Measurements from ENCODE around the gene SLC20A1.
"Not testable (repeated sequence)": the region's sequence is repeated elsewhere in the genome, so short reads cannot be mapped to it uniquely, and the experiment has no call there.

SLC20A1 gene

DNA sequence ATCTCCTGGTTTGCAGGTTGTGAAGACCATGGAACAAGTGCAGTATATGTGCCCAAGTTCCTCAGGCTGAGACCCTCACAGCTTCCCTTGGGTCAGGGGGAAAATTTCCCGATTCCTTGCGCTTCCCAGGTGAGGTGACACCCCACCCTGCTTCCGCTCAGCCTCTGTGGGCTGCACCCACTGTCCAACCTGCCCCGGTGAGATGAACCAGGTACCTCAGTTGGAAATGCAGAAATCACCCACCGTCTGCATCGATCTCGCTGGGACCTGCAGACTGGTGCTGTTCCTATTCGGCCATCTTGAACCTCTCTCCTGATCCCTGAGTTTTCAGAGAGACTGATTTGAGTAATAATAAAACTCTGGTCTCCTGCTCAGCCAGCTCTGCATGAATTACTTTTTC is 30.7 kb upstream of the SLC20A1 start:
- 0 out of 2 replicates have a peak overlapping the region, but pooled peaks have one; percentile 3 for H3K9ac ChIP-seq (ENCODE audit: low read depth, low read length)
- H3K36me3 ChIP-seq (ENCODE audit: insufficient read depth, low read length) = no peaks in the 10 kb centered on the region
- H3K4me1 ChIP-seq (ENCODE audit: insufficient read depth, low read length) = peaks cover 14% of the 10 kb centered on the region; the same call in 1 of the 2 replicates
- H3K9me3 ChIP-seq (ENCODE audit: control insufficient read depth, insufficient read depth, low read length) = no peaks in the 10 kb centered on the region

DNA sequence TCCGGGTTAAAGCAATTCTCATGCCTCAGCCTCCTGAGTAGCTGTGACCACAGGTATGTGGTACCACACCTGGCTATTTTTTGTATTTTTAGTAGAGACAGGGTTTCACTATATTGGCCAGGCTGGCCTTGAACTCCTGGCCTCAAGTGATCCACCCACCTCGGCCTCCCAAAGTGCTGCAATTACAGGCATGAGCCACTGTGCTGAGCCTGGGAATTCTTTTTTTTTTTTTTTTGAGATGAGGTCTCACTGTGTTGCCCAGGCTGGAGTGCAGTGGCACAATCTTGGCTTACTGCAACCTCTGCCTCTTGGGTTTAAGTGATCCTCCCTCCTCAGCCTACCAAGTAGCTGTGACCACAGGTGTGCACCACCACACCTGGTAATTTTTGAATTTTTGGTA is 29.9 kb upstream of the SLC20A1 start:
- H3K9ac ChIP-seq (ENCODE audit: low read depth, low read length); H3K9me3 ChIP-seq (ENCODE audit: control insufficient read depth, insufficient read depth, low read length); H3K36me3 ChIP-seq (ENCODE audit: insufficient read depth, low read length): not testable (repeated sequence)
- H3K4me1 ChIP-seq (ENCODE audit: insufficient read depth, low read length) = peaks cover 14% of the 10 kb centered on the region; the same call in 1 of the 2 replicates

DNA sequence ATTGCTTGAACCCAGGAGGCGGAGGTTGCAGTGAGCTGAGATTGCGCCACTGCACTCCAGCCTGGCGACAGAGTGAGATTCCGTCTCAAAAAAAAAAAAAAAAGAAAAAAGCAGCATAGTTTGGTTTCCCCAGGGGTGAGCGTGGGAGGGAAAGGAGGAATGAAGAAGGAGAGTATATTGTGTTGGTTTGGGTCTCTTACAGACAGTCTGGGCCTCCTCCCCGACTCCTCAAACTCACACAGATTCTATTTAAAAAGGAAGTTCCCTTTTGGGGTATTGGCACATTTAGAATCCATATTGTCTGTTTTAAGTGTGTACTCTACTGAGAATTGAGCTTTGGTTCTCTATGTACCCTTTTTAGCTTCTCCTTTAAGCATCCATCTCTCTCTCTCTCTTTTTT is 27.4 kb upstream of the SLC20A1 start:
- Histone ChIP-seq H3K4me1 (ENCODE audit: insufficient read depth, low read length) (peaks cover 14% of the 10 kb centered on the region; the same call in 1 of the 2 replicates), H3K36me3 (ENCODE audit: insufficient read depth, low read length) (no peaks in the 10 kb centered on the region), H3K9ac (ENCODE audit: low read depth, low read length) (no peak overlapping the region), H3K9me3 (ENCODE audit: control insufficient read depth, insufficient read depth, low read length) (no peaks in the 10 kb centered on the region)

DNA sequence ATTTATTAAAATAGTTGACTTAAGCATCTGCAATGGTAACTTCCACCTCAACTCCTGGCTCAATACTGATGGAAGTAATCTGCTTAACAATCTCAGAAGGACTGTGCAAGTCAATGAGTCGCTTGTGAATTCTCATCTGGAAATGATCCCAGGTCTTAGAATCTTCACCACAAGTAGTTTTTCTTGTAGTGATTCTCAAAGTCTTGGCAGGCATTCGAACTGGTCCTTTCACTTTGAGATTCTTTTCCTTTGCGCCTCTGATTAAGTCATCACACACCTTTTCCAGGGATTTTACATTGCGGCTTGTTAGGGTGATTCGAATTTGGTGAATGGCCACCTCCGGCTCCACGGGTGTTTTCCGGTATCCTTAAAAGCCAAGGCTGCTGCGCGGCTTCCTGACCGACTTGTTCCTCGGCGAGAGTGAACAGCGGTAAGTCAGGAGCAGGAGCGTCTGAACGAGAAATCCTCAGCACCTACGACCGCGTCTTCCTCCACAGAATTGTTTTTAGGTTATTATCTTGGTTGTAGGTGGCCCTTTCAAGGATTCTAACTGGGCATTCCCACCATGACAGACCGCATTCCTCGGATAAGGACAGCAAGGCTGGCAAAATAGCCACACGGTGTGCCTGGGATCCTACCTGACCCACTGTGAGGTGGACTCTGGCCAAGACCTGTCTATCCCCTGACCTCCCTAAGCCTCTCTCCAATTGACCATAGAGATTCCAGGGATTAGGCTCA is 23.8 kb upstream of the SLC20A1 start:
- H3K9me3 ChIP-seq (ENCODE audit: control insufficient read depth, insufficient read depth, low read length) = no peaks in the 10 kb centered on the region
- H3K4me1 ChIP-seq (ENCODE audit: insufficient read depth, low read length) = no peaks in the 10 kb centered on the region; the same call in 1 of the 2 replicates

DNA sequence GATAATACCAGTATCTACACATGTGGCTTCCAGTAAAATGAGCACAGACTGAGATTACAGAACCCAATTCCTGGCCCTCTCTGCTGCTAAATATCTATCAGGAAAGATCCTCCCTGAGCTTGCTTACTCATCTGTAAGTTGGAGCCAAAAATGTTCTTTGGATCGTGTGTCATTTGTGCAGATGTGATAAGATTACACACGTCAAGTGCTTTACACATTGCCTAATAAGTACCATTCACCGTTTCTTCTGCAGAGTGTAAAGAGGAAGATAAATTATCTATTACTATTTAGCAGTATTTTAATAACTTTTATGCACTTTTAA is 23.2 kb upstream of the SLC20A1 start:
- H3K36me3 ChIP-seq (ENCODE audit: insufficient read depth, low read length) = no peaks in the 10 kb centered on the region
- H3K4me1 ChIP-seq (ENCODE audit: insufficient read depth, low read length) = no peaks in the 10 kb centered on the region; the same call in 1 of the 2 replicates
- H3K9ac ChIP-seq (ENCODE audit: low read depth, low read length) = no peak overlapping the region
- no peaks in the 10 kb centered on the region for H3K9me3 ChIP-seq (ENCODE audit: control insufficient read depth, insufficient read depth, low read length)

More for the DNA sequence above, 23.8 kb upstream of the SLC20A1 start:
- Histone ChIP-seq H3K9ac (ENCODE audit: low read depth, low read length) (no peak overlapping the region), H3K36me3 (ENCODE audit: insufficient read depth, low read length) (no peaks in the 10 kb centered on the region)

DNA sequence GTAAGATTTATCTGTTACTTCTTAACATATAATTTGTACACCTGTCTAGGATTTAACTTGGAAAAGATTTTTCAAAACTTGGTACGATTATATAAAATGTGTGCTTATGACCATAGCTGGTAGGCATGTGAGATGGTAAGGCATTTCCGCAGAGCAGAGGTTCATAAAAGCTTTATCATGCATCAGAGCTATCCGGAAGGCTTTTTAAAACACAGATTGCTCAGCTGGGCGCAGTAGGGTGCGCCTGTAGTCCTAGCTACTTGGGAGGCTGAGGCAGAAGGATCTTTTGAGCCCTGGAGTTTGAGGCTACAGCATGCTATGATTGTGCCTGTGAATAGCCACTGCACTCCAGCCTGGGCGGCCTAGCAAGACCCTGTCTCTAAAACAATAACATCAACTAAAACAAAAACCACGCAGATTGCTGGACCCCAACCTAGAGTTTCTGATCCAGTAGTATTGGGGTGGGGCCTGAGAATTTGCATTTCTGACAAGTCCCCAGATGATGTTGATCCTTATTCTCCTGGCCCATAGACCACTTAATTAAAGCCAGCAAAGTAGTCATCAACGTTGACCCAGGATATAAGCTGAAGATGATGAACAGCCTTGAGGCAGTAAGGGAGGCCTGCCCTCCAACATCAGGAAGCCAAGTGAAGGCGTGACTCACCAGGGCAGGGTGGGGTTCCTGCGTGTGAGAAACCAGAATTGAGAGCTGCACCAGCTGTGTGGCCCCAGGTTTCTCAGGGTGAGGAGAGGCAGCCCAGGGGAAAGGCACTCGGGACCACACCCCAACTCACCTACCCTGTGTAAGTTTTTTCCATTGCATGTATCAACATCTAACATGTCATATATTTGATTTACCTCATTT is 21.6 kb upstream of the SLC20A1 start:
- no peaks in the 10 kb centered on the region for H3K9me3 ChIP-seq (ENCODE audit: control insufficient read depth, insufficient read depth, low read length)
- H3K9ac ChIP-seq (ENCODE audit: low read depth, low read length) = no peak overlapping the region
- H3K36me3 ChIP-seq (ENCODE audit: insufficient read depth, low read length) = no peaks in the 10 kb centered on the region
- no peaks in the 10 kb centered on the region; the same call in 1 of the 2 replicates for H3K4me1 ChIP-seq (ENCODE audit: insufficient read depth, low read length)

DNA sequence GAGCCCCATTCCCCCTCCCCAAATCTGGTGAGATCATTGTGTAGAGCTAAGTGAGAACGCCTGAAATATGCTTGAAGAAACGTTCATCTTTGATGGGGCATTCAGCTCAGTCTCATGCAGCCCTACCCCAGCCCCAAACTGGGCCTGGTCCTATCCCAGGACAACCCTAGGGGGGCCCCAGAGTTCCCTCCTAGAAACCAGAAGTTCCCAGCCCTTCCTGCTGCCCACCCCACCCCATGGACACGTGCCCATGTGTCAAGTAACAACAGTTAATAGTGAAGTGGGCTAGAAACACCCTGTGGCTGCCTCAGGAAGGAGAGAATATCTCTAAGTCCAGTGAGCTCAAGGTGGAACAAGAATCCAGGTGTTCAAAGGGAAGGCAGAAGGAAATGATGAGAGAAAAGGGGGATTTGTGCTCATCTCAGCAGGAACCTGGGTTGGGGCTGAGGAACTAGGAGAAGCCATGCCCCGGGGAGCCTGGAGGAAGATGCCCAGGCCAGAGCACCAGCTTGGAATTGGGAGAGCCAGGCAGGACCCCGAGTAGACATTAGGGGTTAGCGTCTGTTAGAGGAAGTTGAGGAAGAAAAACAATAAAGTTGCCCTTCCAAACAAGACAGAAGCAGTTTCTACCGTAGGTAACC is 20.1 kb upstream of the SLC20A1 start:
- Histone ChIP-seq H3K9ac (ENCODE audit: low read depth, low read length) (no peak overlapping the region), H3K4me1 (ENCODE audit: insufficient read depth, low read length) (peaks cover 10% of the 10 kb centered on the region), H3K9me3 (ENCODE audit: control insufficient read depth, insufficient read depth, low read length) (no peaks in the 10 kb centered on the region), H3K36me3 (ENCODE audit: insufficient read depth, low read length) (no peaks in the 10 kb centered on the region)

DNA sequence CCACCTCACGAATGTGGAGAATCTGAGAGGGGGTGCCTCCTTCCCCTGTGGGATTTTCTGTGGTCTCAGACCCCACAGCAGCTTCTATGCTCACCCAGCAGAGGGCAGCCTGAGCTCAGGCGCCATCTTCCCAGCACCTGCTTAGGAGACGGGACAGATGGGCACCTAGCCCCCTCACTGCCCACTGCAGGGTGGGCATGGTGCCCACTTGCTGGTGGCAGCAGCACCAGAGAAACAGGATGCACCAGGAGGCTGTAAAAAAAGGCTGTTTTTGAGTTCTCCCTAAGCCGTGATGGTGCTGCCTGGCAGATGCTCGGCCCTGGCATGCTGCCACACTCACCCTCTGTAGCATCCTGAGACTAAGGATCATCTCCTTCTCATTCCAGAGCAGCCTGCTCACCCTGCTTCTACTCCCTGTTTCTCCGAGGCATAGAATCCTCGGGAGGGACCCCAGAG is 19.1 kb upstream of the SLC20A1 start:
- peaks cover 20% of the 10 kb centered on the region for H3K4me1 ChIP-seq (ENCODE audit: insufficient read depth, low read length)
- H3K9me3 ChIP-seq (ENCODE audit: control insufficient read depth, insufficient read depth, low read length) = no peaks in the 10 kb centered on the region
- H3K36me3 ChIP-seq (ENCODE audit: insufficient read depth, low read length) = no peaks in the 10 kb centered on the region
- no peak overlapping the region for H3K9ac ChIP-seq (ENCODE audit: low read depth, low read length)

DNA sequence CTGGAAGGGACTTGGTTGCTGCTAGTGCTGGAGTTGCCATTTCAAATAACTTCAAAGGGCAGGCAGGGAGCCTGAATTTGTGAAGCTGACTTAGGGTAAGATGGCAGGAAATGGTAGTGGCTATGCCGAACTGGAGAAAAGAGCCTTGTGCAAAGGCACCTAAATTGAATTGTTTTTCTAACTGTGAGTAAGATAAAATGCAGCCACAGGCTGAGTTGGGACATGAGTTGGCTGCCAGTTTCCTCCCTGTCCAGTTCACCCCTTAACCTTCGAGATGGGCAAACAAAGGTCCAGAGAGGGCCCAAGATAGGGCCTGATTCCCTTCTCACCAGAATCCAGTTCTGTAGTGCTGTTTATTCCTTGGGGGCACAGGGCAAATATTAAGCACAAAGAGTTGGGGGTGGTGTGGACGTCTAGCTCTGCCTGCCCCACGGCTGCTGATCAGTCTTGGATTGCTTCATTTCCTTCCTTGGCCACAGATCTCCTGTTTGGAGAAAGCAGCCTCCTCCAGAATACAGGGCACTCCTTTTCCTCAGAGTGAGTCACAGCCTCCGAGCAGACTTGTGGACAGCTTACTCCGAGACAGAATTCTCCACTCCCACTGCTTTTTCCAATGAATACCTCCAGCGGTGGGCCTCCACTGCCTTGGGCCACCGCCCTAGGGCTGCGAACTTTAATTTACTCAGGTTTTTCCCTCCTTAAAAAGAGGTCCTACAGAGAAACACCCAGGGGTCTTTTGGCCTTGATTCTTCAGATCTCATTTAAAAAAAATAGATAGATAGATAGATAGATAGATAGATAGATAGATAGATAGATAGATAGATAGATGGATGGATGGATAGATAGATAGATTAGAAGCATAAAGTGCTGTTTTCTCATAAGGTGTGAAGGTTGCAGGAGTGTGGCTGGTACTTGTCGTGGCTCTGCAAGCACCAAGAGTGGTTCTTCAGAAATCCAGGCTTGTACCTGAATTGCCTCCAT is 18.4 kb upstream of the SLC20A1 start:
- H3K36me3 ChIP-seq (ENCODE audit: insufficient read depth, low read length) = no peaks in the 10 kb centered on the region
- H3K9ac ChIP-seq (ENCODE audit: low read depth, low read length) = no peak overlapping the region
- no peaks in the 10 kb centered on the region for H3K9me3 ChIP-seq (ENCODE audit: control insufficient read depth, insufficient read depth, low read length)
- H3K4me1 ChIP-seq (ENCODE audit: insufficient read depth, low read length) = peaks cover 24% of the 10 kb centered on the region

DNA sequence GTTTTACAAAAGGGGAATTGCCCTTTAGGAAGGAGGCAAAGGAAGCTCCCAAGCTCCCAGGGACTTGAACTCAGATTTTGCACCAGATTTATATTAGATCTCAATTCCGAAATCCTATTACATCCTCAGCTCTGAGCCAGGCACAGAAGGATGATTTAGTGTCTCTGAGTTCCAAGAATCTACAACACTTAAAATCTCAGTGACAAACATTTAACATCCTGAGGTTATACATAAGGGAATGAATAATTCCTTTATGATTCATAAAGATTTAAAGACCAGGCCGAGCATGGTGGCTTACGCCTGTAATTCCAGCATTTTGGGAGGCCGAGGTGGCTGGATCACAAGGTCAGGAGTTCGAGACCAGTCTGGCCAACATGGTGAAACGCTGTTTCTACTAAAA is 16.5 kb upstream of the SLC20A1 start:
- H3K4me1 ChIP-seq (ENCODE audit: insufficient read depth, low read length) = peaks cover 24% of the 10 kb centered on the region
- H3K36me3 ChIP-seq (ENCODE audit: insufficient read depth, low read length) = no peaks in the 10 kb centered on the region
- no peak overlapping the region for H3K9ac ChIP-seq (ENCODE audit: low read depth, low read length)
- no peaks in the 10 kb centered on the region for H3K9me3 ChIP-seq (ENCODE audit: control insufficient read depth, insufficient read depth, low read length)

DNA sequence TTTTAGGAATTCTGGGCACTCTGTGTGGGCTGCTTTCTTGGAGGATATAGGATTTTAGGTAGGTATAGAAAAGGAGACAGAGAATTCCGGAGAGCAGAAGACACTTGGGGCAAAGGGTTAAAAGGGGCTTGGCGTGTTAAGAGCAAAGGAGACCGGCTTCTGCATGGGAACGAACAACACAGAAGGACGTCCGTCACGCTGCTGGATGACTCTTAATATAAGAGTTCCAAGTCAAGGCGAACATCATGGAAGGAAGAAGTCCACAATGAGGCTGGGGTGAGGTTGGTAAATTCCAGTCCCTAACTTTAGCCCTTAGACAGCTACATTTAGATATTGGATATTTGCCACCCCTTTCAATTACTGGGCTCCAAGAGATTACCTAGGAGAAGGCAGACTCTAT is 15.9 kb upstream of the SLC20A1 start:
- Histone ChIP-seq H3K9ac (ENCODE audit: low read depth, low read length) (no peak overlapping the region), H3K4me1 (ENCODE audit: insufficient read depth, low read length) (peaks cover 24% of the 10 kb centered on the region)

DNA sequence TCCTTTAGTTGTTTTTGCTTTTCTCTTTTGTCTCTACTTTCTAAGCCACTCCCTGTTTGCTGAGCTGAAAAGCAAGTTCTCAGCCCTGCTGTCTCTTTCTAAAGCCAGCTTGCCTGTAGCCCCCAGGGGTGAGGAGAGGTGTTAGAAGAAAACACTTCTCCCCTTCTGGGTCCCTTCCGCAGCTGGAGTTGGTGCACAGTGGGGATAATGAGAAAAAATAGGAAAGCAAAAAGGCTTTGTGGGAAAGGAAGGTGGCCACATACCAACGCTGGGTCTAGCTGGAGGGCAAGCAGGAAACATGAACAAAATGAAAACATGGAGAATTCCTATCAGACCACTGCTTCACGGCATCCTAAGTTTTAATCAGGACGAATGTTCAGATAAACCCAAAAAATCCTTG is 15.5 kb upstream of the SLC20A1 start:
- peaks cover 24% of the 10 kb centered on the region for H3K4me1 ChIP-seq (ENCODE audit: insufficient read depth, low read length)
- no peaks in the 10 kb centered on the region for H3K9me3 ChIP-seq (ENCODE audit: control insufficient read depth, insufficient read depth, low read length)
- no peaks in the 10 kb centered on the region for H3K36me3 ChIP-seq (ENCODE audit: insufficient read depth, low read length)
- no peak overlapping the region for H3K9ac ChIP-seq (ENCODE audit: low read depth, low read length)

More for the DNA sequence above, 15.9 kb upstream of the SLC20A1 start:
- Histone ChIP-seq H3K36me3 (ENCODE audit: insufficient read depth, low read length) (no peaks in the 10 kb centered on the region), H3K9me3 (ENCODE audit: control insufficient read depth, insufficient read depth, low read length) (no peaks in the 10 kb centered on the region)

DNA sequence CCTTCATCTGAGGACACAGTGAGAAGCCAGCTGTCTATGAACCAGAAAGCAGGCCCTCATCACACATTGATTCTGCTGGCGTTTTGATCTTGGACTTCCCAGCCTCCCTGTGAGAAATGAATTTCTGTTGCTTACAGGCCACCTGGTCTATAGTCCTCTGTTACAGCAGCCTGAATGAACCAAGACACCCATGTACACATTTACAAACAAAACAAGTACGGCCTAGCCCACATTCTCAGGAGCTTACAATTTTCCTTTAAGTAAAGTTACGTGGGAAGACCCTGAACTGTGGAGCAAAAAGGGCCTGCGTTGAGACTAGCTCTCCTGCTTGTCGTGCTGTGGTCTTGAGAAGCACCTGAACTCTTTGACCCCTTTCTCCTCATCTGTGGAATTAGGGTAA is 12.0 kb upstream of the SLC20A1 start:
- H3K9ac ChIP-seq (ENCODE audit: low read depth, low read length) = no peak overlapping the region
- peaks cover 24% of the 10 kb centered on the region for H3K4me1 ChIP-seq (ENCODE audit: insufficient read depth, low read length)
- no peaks in the 10 kb centered on the region for H3K36me3 ChIP-seq (ENCODE audit: insufficient read depth, low read length)
- H3K9me3 ChIP-seq (ENCODE audit: control insufficient read depth, insufficient read depth, low read length) = no peaks in the 10 kb centered on the region

All from ES-I3 (cell line).